RPMI7951 (cell line): ENCODE results near the gene DICER1. TPM values are rescaled to one million over a fixed set of nuclear protein-coding genes. Genes with fewer than 3 reads are reported as not detected.
"Not testable (repeated sequence)": the region's sequence is repeated elsewhere in the genome, so short reads cannot be mapped to it uniquely, and the experiment has no call there.

Experiments
- DNase-seq: peaks from one replicate; pipeline ENCODE4 v3.0.0-alpha.2; 2012; ENCODE audit warnings: low read depth
- total RNA-seq: library from RNA; depleted of rRNA; stranded (reverse); fragments of >200 nt; shearing (Covaris generic); gene quantifications from 2 replicates; pipeline ENCODE4 v1.2.3, GENCODE V29; 2014

Gene DICER1
- total RNA-seq, 1 experiment from 2014 or later, result 34.2 TPM

DNA sequence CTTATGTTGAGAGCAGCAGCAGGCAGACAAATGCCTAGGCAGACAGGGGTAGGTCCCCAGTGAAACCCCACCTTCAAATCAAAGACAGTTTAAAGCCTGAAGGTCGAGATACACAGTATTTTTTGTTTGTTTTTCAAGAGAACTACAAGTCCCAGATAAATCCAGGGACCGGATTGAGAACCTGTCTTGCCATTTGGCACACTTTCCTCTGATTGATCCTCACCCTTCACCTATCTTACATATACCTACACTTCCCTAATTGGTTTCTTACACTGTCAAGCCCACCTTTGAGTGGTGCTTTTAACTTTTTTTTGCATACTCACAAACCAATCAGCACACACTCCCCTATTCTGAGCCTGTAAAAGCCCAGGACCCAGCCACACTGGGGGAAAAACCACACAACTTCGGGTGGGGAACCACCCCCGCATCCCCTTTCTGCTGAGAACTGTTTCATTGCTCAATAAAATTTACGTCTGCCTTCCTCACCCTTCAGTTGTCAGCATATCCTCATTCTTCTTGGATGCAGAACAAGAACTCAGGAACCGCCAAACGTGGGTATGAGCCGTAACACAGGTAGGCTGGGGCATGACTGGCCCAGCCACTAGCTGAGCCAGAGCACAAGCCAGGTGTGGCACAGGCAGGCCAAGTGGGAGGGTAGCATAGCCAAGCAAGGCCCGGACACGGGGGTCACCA lies 11.1 kb downstream of the DICER1 start:
- DNase-seq, result no peak

GRCh38 chr14:95144849-95145248 lies 12.5 kb downstream of the DICER1 start:
- no peak for DNase-seq

DNA sequence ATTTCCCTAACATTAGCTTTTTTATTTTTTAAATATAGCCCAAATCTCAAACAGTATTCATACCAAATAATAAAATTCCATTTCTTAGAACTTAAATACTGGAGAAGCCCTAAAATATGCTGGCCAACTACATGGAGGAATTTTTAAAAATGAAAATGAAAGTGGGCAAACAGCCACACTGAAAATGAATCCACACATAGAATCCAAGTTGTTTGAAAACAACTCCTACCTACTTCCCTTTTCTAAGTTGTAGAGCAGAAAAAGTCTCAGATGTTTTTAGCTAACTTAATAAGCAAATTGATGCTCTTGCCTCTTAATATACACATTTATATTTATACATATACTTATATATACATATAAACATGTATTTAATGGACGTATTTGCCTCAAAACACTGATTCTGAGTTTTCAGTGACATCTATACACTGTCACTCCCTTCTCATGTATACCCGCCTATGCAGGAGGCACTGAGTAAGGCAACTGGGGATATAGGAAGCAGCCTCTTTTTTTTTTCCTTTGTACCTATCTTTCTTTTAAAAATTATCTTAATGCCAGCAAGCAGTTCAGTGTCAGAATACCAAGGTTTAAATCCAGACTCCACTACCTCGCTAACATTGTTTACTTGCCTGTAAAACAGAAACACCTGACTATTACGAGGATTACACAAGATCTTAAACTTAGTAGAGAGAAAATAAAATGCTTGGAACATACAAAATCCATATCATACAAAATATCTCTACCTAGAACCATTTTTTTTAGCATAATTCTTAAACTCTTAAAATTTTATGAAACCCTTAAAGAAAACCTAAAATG lies 13.3 kb downstream of the DICER1 start:
- DNase-seq, result peak; percentile 5

DNA sequence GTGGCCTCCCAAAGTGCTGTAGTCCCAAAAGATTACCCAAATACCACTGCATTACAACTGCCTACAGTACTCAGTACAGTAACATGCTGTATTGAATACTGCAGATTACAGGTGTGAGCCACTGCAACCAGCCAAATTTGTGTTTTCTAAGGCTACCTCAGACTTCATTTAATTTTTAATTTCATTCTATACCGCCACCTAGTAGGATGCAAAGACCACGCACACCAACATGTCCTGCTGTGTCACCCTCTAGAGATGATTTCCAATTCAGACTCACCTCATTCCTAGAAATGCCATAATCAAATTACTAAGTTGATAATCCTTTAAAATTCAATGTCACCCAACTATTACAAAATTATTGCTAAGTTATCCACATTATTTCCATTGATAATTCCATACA lies 15.1 kb downstream of the DICER1 start:
- DNase-seq, result no peak

DNA sequence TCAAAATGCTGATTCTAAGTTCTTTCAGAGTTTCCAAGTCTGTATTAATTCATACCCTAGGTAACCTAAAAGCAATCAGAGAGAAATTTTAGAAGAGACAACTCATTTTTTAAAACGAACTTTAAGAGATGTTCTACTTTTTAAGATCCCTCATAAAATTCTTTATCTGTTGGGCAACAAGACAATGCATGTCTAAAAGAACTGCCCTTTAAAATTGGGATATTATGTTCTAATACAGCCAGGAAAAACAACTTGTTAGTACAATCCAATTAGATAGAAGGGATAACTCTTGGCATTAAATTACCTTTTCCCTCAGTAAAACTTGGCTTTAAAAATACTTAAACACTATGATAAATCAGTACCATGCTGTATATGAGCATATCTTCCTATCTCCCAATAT lies 15.6 kb downstream of the DICER1 start:
- DNase-seq, result no peak

DNA sequence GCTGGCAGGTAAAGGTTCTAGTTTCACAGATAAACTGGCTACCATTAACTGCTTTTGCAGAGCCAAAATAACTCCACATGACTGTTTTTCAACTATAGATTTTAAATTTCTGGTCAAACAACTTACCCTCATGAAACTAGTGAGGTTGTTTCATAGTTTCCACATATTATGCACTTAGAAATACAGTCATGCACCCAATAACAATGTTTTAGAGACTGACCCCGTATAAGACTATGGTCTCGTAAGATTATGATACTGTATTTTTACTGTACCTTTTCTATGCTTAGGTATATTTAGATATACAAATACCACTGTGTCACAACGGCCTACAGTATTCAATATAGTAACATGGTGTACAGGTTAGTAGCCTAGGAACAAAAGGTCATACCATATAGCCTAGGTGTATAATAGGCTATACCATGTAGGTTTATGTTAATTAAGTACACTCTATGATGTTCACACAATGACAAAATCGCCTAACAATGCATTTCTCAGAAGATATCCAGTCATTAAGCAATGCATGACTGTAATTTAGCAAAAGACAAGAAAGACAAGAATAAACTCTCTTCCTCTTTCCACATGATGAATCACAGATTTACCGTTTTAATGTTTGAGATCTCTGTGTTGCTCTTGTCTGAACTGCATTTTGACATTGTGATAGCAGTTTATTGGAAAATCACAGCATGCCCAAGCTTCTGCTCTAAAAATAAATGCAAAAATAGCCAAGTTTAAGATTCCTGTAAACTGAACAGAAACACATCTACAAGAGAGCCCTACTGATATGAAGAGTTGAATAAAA lies 17.1 kb downstream of the DICER1 start:
- no peak for DNase-seq

- DNase-seq, result no peak
Measured at GRCh38 chr14:95138876-95139275, 18.5 kb downstream of the DICER1 start.

DNA sequence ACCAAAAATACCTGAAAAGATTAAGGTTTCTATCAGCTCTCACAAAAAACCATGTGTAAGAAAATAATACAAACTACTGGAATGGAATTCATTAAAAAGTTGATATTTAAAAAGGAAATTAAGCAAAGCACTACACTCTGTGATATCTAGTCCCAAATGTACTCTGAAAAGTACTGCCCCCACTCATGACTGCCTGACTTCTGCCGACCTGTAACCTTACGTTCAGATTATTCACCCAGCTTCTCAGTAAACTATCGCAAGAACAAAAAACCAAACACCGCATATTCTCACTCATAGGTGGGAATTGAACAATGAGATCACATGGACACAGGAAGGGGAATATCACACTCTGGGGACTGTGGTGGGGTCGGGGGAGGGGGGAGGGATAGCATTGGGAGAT lies 18.9 kb downstream of the DICER1 start:
- DNase-seq, result not testable (repeated sequence)

DNA sequence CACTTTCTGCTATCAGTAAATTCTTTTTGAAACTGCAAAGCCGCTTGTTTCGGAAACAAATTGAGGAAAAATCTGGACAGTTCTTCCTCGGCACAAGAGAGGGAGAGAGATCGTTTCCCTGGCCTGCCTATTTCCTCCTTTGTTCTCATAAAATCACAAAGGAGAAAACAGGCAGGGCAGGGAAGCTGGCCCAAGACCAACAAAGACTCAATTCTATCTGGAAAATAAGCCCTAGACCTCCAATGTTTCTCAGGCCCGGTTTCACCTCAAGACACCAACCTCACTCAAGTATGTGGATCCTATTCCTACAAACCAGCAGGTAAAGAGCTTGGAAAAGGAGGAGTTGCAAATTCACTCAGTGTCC lies 19.5 kb downstream of the DICER1 start:
- DNase-seq, result no peak

DNA sequence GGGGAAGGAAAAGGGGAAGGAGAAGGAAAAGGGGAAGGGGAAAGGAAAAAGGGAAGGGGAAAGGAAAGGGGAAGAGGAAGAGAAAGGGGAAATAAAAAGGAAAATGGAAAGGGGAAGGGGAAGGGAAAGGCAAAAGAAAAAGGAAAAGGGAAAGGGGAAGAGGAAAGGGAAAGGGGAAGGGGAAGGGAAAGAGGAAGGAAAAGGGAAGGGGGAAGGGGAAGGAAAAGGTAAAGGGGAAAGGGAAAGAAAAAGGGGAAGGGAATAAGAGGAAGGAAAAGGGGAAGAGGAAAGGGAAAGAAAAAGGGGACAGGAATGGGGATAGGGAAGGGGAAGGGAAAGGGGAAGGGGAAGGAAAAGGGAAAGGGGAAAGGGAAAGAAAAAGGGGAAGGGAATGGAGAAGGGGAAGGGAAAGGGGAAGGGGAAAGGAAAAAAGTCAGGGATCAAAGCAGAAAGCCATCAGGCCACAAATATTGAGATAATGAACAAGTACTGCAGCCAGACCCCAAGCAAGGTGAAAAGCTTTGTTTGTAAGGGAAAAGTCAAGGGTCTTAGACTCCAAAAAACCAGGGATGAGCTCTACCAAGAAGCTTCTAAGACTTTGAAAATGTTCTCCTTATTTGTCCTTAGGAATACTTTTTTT lies 20.0 kb downstream of the DICER1 start:
- DNase-seq, result no peak

DNA sequence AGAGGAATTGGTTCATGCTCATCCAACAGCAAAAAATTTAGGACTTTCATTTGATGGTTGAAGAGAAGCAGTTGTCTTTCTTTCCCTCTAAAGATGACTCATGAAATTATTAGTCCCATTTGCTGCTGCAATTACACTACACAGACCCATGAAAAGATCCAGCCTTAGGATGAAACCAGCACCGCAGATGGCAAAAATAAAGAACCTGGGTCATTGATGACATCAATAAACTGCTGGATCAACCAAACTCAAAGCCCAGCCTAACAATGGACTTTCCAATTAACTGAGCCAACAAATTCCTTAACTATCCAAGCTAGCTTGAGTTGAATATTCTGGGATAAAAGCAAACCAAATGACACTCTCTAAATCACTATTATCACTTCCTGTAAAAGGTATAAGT lies 20.7 kb downstream of the DICER1 start:
- no peak for DNase-seq

DNA sequence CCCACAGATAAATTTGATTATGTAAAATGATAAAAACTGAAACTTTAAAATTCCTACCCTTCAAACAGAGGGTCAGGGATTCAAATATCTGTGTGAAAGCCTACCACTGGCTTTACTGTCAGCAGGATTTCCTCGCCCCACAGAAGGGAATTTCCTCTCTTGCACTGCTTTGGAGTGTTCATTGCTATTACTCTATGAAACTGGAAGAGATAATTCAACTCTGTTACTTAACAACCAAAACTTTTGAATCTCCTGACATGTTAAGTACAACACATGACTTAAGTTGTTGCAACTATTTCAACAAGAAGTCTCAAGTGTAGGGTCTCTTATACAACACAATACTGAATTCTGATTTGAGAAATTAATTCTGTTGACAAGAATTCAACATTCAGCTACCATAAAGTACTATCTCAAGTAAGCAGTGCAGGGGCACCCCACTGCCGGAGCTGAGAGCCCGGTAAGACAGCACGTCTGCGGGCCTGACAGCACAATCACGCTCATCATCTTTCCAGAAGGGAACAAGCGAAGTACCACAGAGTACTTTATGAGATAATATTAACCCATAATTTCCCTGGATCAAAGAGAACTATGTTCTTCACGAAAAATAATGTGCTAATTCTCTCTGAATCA lies 22.9 kb downstream of the DICER1 start:
- DNase-seq, result no peak

DNA sequence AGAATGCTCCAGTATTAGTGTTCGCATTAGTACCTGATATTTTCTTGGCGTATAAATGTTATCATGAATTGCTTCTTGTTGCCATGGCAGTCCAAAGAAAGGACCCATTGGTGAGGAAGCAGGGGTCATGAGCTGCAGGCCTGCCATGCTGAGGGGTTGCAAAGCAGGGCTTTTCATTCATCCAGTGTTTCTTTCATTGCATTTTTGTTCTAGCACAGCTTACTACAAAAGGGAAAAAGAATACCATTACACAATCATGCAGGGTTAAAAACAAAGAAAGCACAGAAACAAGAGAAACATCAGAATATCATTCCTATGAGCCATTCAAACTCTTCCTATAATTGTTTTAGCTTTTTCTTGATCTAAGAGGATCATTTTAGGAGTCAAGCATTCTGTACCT lies 24.0 kb downstream of the DICER1 start:
- DNase-seq, result no peak

- no peak for DNase-seq
Measured at GRCh38 chr14:95132760-95133159, 24.6 kb downstream of the DICER1 start.

DNA sequence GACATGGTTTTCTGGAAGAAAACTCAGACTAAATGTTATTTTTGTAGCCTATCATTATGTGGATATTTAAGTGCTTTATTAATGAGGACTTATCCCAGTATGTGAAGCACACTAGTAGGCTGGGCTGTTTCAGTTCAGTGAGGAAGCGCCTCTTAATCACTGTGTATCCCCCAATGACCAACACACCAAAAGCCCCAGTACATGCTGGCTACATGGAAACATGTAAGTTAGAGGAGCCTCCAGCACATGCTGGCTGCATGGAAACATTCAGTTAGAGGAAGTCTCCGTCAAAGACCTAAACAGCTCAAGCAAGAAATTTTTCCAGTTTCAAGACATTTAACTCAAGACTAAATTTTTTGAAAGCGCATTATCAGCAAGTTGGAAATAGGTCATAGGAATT lies 26.8 kb downstream of the DICER1 start:
- DNase-seq, result no peak

DNA sequence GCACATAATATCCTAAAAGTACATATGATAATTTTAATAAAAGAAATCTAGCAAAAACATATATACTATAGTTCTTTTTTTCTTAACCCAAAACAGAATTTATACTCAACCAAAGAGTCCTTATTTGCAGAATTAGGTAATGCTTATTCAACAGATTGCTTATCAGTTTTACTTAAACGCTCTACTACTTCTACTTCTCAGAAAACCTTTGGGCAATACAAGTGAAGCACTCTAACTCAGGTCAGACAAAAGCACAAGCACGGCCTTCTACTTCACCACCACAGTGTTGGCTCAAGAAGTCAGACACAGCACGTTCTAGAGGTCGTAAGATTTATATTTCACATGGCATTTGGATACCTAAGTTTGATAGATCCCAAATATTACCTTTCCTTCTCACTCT lies 29.2 kb downstream of the DICER1 start:
- no peak for DNase-seq

GRCh38 chr14:95127531-95127911 lies 29.8 kb downstream of the DICER1 start:
- DNase-seq, result no peak

GRCh38 chr14:95126906-95127530 lies 30.3 kb downstream of the DICER1 start:
- DNase-seq, result no peak

DNA sequence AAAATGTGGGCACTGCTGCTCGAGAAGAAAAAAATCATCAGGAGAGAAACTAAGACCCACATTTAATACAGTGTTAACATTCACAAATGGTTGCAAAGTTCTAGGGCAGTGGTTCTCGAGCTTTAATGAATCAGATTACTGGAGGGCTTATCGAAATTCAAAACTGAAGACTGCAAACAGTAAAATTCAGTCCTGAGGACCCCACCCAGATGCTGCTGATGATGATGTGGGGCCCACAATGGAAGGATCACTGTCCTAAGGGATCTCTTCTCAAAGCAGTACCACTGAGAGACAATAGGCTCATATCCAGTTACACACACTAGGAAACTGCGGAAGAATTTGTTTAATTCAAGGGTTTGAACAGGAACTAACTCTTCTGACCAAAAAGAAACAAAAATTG lies 31.4 kb downstream of the DICER1 start:
- no peak for DNase-seq

- no peak for DNase-seq
Measured at GRCh38 chr14:95125221-95125620, 32.1 kb downstream of the DICER1 start.

- DNase-seq, result no peak
Measured at GRCh38 chr14:95123891-95124579, 33.3 kb downstream of the DICER1 start.
